SK-N-SH (cell line): ENCODE data around the gene GPR162. TPM values are rescaled to one million over a fixed set of nuclear protein-coding genes. Genes with fewer than 3 reads are reported as not detected.
A peak's percentile ranks its signal among the peaks of the same experiment; 100 is the strongest.

Experiments used
- CTCF ChIA-PET: fragments of 300-600, 350-600 bp; formaldehyde crosslinking; extraction: SDS; loops from one replicate; lab custom pipeline; 2021; lab: Yijun Ruan, JAX
- POLR2A ChIA-PET: fragments of 350-600 bp; sonication (Branson Sonifier 250); formaldehyde crosslinking; extraction: SDS; loops from one replicate; lab custom pipeline; 2020; ENCODE audit warnings: antibody characterized with exemption, inconsistent platforms; lab: Yijun Ruan, JAX
- DNase-seq: peaks from one replicate; pipeline ENCODE4 v3.0.0; 2012
- H2AFZ ChIP-seq: fragments of 200-600 bp; sonication (generic); 2 replicates; pipeline ENCODE4 v1.8.1; 2016; ENCODE audit warnings: antibody characterized with exemption, mild to moderate bottlenecking, low read depth
- H3F3A ChIP-seq: fragments of 200-600 bp; sonication (generic); replicated peaks from 2 replicates; pipeline ENCODE3; 2016; ENCODE audit warnings: antibody characterized with exemption, mild to moderate bottlenecking; ENCODE audit not compliant: insufficient read depth
- H3K27ac ChIP-seq, 2 experiments: fragments of 200-500 bp in 1 of 2; fragments of 200-600 bp in 1 of 2; sonication (Bioruptor generic) in 1 of 2; sonication (generic), shearing (Covaris generic) in 1 of 2; 2 replicates each; pipeline versions ENCODE4 v1.5.1 to v1.6.1; 2014 to 2016; ENCODE audit warnings: low read depth in 2 of 2, inconsistent platforms in 1 of 2, low read length in 1 of 2, mild to moderate bottlenecking in 1 of 2, mixed read lengths in 1 of 2
- H3K27me3 ChIP-seq: fragments of 200-600 bp; sonication (generic), shearing (Covaris generic); 2 replicates; pipeline ENCODE4 v1.6.1; 2016; ENCODE audit warnings: mixed run types; ENCODE audit not compliant: insufficient read depth
- H3K36me3 ChIP-seq, 2 experiments: fragments of 200-500 bp in 1 of 2; fragments of 200-600 bp in 1 of 2; sonication (Bioruptor generic) in 1 of 2; sonication (generic) in 1 of 2; replicated peaks in 1 of 2; 2 replicates each; pipeline versions ENCODE3 to v1.5.1; 2014 to 2016; ENCODE audit warnings: low read length in 1 of 2, mild to moderate bottlenecking in 1 of 2; ENCODE audit not compliant: insufficient read depth in 2 of 2, control insufficient read depth in 1 of 2
- H3K4me1 ChIP-seq, 2 experiments: fragments of 200-500 bp in 1 of 2; fragments of 200-600 bp in 1 of 2; sonication (Bioruptor generic) in 1 of 2; sonication (generic), shearing (Covaris generic) in 1 of 2; 2 replicates each; pipeline versions ENCODE4 v1.5.1 to v1.6.1; 2014 to 2016; ENCODE audit warnings: low read depth in 1 of 2, low read length in 1 of 2, mixed run types in 1 of 2; ENCODE audit not compliant: insufficient read depth in 2 of 2, control insufficient read depth in 1 of 2
- H3K4me2 ChIP-seq: fragments of 200-600 bp; sonication (generic), shearing (Covaris generic); 2 replicates; pipeline ENCODE4 v1.6.1; 2017; ENCODE audit warnings: mixed run types
- H3K4me3 ChIP-seq, 2 experiments: fragments of 200-500 bp in 1 of 2; fragments of 200-600 bp in 1 of 2; sonication (Bioruptor generic) in 1 of 2; sonication (generic), shearing (Covaris generic) in 1 of 2; 2 replicates each; pipeline versions ENCODE4 v1.5.1 to v1.8.1; 2014 to 2016; ENCODE audit warnings: low read depth in 2 of 2, inconsistent platforms in 1 of 2, low read length in 1 of 2, mild to moderate bottlenecking in 1 of 2, mixed read lengths in 1 of 2, moderate library complexity in 1 of 2
- H3K79me2 ChIP-seq: fragments of 200-600 bp; sonication (generic); 2 replicates; pipeline ENCODE4 v1.8.1; 2017; ENCODE audit warnings: mild to moderate bottlenecking; ENCODE audit not compliant: insufficient read depth
- H3K9ac ChIP-seq: fragments of 200-600 bp; sonication (generic); 2 replicates; pipeline ENCODE4 v1.6.1; 2017; ENCODE audit warnings: mixed run types
- H3K9me2 ChIP-seq: fragments of 200-600 bp; sonication (generic); 2 replicates; pipeline ENCODE4 v1.6.1; 2017; ENCODE audit warnings: mixed run types
- H3K9me3 ChIP-seq: fragments of 200-600 bp; sonication (generic); 2 replicates; pipeline ENCODE4 v1.6.1; 2017; ENCODE audit warnings: mixed run types, mild to moderate bottlenecking, moderate library complexity
- H4K20me1 ChIP-seq: fragments of 200-600 bp; sonication (generic); 2 replicates; pipeline ENCODE4 v1.6.1; 2017; ENCODE audit warnings: mild to moderate bottlenecking, mixed run types; ENCODE audit not compliant: insufficient read depth
- ELF1 ChIP-seq: IDR thresholded peaks from 2 replicates; pipeline ENCODE4 v1.4.0; 2012
- EZH2phosphoT487 ChIP-seq: fragments of 200-600 bp; sonication (generic); IDR thresholded peaks from 2 replicates; pipeline ENCODE4 v1.6.1; 2017; ENCODE audit warnings: low read depth, mixed run types, mild to moderate bottlenecking, antibody characterized with exemption, moderate library complexity, borderline replicate concordance
- FOSL2 ChIP-seq: IDR thresholded peaks from 2 replicates; pipeline ENCODE4 v1.4.0; 2012; ENCODE audit warnings: low read depth, mild to moderate bottlenecking, moderate library complexity, borderline replicate concordance
- GABPA ChIP-seq: IDR thresholded peaks from 2 replicates; pipeline ENCODE4 v1.4.0; 2012; ENCODE audit warnings: low read depth, mild to moderate bottlenecking
- GATA2 ChIP-seq: sonication (generic); formaldehyde crosslinking; IDR thresholded peaks from 2 replicates; pipeline ENCODE4 v1.5.0; 2020; ENCODE audit warnings: mild to moderate bottlenecking, missing genetic modification reagents
- JUND ChIP-seq: IDR thresholded peaks from 2 replicates; pipeline ENCODE4 v1.4.0; 2012
- NFIC ChIP-seq: IDR thresholded peaks from 2 replicates; pipeline ENCODE4 v1.4.0; 2012; ENCODE audit warnings: borderline replicate concordance
- NRF1 ChIP-seq: IDR thresholded peaks from 2 replicates; pipeline ENCODE4 v1.6.1; 2012; ENCODE audit warnings: low read depth, mild to moderate bottlenecking, low read length
- POLR2AphosphoS5 ChIP-seq: IDR thresholded peaks from 2 replicates; pipeline ENCODE4 v1.6.1; 2012; ENCODE audit warnings: low read depth, low read length
- RAD21 ChIP-seq: IDR thresholded peaks from 2 replicates; pipeline ENCODE4 v1.6.1; 2012; ENCODE audit warnings: mild to moderate bottlenecking, low read length
- TCF12 ChIP-seq: IDR thresholded peaks from 2 replicates; pipeline ENCODE4 v1.4.0; 2012
- USF2 ChIP-seq: fragments of 150-350 bp; IDR thresholded peaks from 2 replicates; pipeline ENCODE4 v1.6.1; 2017; ENCODE audit warnings: antibody characterized with exemption, low read length, low read depth, borderline replicate concordance
- ZBTB33 ChIP-seq: IDR thresholded peaks from 2 replicates; pipeline ENCODE4 v1.4.0; 2012; ENCODE audit warnings: low read depth, borderline replicate concordance
- WGBS: methylation state at CpG from one replicate; pipeline ENCODE4 v1.1.6; 2017; ENCODE audit warnings: low lambda C conversion rate; 5-methylcytosine and 5-hydroxymethylcytosine counted together
- polyA plus RNA-seq, 3 experiments: library from polyadenylated mRNA; depleted of rRNA; stranded (reverse); fragments of >200 nt; gene quantifications; 2 replicates each; pipeline ENCODE4 v1.2.3, GENCODE V29; 2012
- TF ChIP-seq, protein P1 (sequence below): fragments of 150-350 bp; IDR thresholded peaks from 2 replicates; pipeline ENCODE4 v1.6.1; 2016; ENCODE audit warnings: mild to moderate bottlenecking, low read depth, low read length
- TF ChIP-seq, protein P2 (sequence below): IDR thresholded peaks from 2 replicates; pipeline ENCODE4 v1.4.0; 2012; ENCODE audit warnings: low read depth

The GPR162 gene
- polyA plus RNA-seq, 1 of the 3 experiments (the other 2 are of a cell fraction) = 18.6 TPM

- DNase-seq = no peak
- no peak overlapping the region for H2AFZ ChIP-seq
- H3K4me3 ChIP-seq = no peak overlapping the region
- peaks cover 3 to 11% of the 10 kb centered on the region in 2 experiments for H3K36me3 ChIP-seq
- TF ChIP-seq POLR2AphosphoS5 (no peak), EZH2phosphoT487 (no peak), FOSL2 (no peak), RAD21 (no peak), JUND (no peak), NFIC (no peak), GATA2 (no peak), ZBTB33 (no peak), USF2 (no peak), GABPA (no peak), NRF1 (no peak), TCF12 (no peak), ELF1 (no peak)
- TF ChIP-seq, protein P1, sequence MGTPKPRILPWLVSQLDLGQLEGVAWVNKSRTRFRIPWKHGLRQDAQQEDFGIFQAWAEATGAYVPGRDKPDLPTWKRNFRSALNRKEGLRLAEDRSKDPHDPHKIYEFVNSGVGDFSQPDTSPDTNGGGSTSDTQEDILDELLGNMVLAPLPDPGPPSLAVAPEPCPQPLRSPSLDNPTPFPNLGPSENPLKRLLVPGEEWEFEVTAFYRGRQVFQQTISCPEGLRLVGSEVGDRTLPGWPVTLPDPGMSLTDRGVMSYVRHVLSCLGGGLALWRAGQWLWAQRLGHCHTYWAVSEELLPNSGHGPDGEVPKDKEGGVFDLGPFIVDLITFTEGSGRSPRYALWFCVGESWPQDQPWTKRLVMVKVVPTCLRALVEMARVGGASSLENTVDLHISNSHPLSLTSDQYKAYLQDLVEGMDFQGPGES = no peak
- TF ChIP-seq, protein P2, sequence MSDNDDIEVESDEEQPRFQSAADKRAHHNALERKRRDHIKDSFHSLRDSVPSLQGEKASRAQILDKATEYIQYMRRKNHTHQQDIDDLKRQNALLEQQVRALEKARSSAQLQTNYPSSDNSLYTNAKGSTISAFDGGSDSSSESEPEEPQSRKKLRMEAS = no peak
- H3K79me2 ChIP-seq = peaks cover 31% of the 10 kb centered on the region
- no peaks in the 10 kb centered on the region for H3K9me2 ChIP-seq
- H3K4me1 ChIP-seq = peaks cover 17 to 54% of the 10 kb centered on the region in 2 experiments; a peak in 3 of 4 replicates
- H3K9ac ChIP-seq = no peak overlapping the region
- 92% methylated on average over 17 of the region's 17 CpGs for WGBS
- H3F3A ChIP-seq = peaks cover 8% of the 10 kb centered on the region
- 0 out of 2 replicates have a peak, but pooled peaks cover 3% of the 10 kb centered on the region for H4K20me1 ChIP-seq
- H3K27ac ChIP-seq = peak overlapping the region in 1 of 2 experiments; percentile 31; a peak in 1 of 4 replicates
- ChIA-PET CTCF (interaction anchor here (0.9 to 14.1 kb wide), 26 partner anchors 9 to 223 kb away, joined by 3 to 246 read pairs (median 10); partner anchors contain the start of genes CDCA3, GNB3, LAG3 and MLF2), POLR2A (interaction anchor here (1.5 to 7.0 kb wide), 3 partner anchors 25 to 73 kb away, joined by 4 to 46 read pairs (median 4); partner anchors contain the start of genes CDCA3, MLF2, SPSB2 and USP5)
- no peaks in the 10 kb centered on the region for H3K9me3 ChIP-seq
- H3K27me3 ChIP-seq = no peaks in the 10 kb centered on the region
- no peak overlapping the region for H3K4me2 ChIP-seq
These were observed 4.6 kb downstream of the GPR162 start for GRCh38 chr12:6826125-6826733.
